ENCODE measurements around the gene KIF16B. TPM values are rescaled to one million over a fixed set of nuclear protein-coding genes. Genes with fewer than 3 reads are reported as not detected.

The KIF16B gene
- total RNA-seq, 2 experiments from 2014 or later: 8.8 to 8.9 TPM

DNA sequence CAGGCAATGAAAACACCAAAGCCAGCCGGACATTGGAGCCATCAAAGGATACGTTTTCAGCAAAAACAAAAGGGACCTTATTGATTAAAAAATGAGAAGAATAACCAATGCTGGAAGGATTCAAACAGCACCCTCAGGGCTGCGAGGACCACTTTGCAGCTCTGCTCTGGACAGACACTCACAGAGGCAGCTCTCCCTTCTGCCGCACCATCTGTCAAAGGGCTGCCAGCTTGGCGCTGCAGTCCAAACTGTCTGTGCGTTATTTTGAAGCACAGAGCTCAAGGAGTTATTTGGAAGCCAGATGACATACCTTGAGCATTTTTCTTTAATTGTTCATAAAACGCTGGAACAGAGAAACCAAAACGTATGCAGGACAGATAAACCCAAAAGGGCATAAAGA lies 85.2 kb downstream of the KIF16B start:
- ChIA-PET POLR2A (no interaction called here), CTCF (interaction anchor here (4.3 kb wide), 1 partner anchor 12 kb away, joined by 14 read pairs; no protein-coding TSS in a partner anchor)
- Mint-ChIP-seq H3K4me1 (no peaks in the 10 kb centered on the region), H3K36me3 (ENCODE audit: low read depth) (no peaks in the 10 kb centered on the region), H3K27ac (no peak overlapping the region), H3K27me3 (no peaks in the 10 kb centered on the region), H3K4me3 (no peak overlapping the region), H3K9me3 (no peaks in the 10 kb centered on the region)
- DNase-seq: no peak

DNA sequence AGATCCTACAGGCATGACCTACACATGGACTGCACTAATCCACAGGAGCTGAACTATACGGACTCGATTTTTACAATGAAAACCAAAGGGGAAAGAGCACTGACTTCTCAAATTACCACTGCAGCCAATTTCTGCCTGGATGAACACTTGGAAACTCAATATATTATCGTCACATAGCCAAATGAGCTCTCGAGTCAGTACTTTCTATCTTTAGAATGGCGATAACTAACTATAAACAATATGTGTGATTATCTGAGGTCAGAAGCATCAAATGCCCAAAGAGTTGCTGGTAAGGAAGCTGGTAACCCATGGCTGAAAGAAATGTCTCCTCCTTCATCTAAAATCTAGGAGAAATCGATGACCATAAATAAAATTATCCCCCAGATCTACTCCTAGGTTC lies 86.7 kb downstream of the KIF16B start:
- CTCF ChIA-PET: interaction anchor here (4.3 kb wide), 1 partner anchor 11 kb away, joined by 14 read pairs; no protein-coding TSS in a partner anchor
- no peak overlapping the region for H3K4me3 Mint-ChIP-seq

DNA sequence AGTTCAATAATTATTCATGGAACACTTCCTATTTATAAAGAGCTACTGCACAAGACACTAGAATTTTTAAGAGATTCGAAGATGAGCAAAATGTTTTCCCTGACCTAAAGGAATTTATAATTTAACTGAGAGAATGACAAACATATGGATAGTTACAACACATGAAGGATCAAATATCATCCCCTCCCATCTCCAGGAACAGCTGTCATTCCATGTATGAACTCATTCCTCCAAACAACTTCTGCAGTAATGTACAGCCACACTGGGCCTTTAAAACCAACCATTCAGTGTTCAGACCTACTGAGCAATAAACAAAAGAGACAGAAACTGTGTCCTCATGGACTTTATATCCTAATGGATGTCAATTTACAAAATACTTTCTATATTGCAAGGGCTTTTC lies 87.8 kb downstream of the KIF16B start:
- Mint-ChIP-seq H3K4me1 (no peaks in the 10 kb centered on the region), H3K27me3 (no peaks in the 10 kb centered on the region), H3K36me3 (ENCODE audit: low read depth) (no peaks in the 10 kb centered on the region), H3K4me3 (no peak overlapping the region), H3K27ac (no peak overlapping the region), H3K9me3 (no peaks in the 10 kb centered on the region)
- ChIA-PET CTCF (interaction anchor here (4.3 kb wide), 1 partner anchor 10 kb away, joined by 14 read pairs; no protein-coding TSS in a partner anchor), POLR2A (no interaction called here)
- DNase-seq: no peak

More for the DNA sequence above, 86.7 kb downstream of the KIF16B start:
- POLR2A ChIA-PET: no interaction called here
- Mint-ChIP-seq H3K27ac (no peak overlapping the region), H3K36me3 (ENCODE audit: low read depth) (no peaks in the 10 kb centered on the region), H3K4me1 (no peaks in the 10 kb centered on the region), H3K27me3 (no peaks in the 10 kb centered on the region), H3K9me3 (no peaks in the 10 kb centered on the region)
- no peak for DNase-seq

DNA sequence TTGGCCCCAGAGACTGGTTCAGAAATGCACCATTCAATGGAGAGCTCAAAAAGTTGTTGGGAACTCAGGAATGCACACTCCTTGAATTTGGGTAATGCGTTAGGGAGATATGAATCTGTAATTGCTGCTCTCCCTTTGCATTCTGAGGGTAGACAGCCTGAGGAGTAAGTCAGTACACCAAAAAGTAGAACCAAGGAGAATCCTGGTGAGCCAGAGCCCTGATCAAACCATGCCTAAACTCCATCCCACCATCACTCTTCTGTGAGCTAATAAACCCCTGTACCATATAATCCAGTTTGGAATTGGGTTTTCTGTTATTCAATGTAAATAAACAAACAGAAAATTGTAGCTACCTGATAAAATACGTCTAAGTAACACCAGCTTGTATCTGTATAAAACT lies 90.2 kb downstream of the KIF16B start:
- no peak for DNase-seq
- ChIA-PET POLR2A (no interaction called here), CTCF (no interaction called here)
- Mint-ChIP-seq H3K36me3 (ENCODE audit: low read depth) (no peaks in the 10 kb centered on the region), H3K4me3 (no peak overlapping the region), H3K27me3 (no peaks in the 10 kb centered on the region), H3K27ac (no peak overlapping the region), H3K4me1 (no peaks in the 10 kb centered on the region), H3K9me3 (no peaks in the 10 kb centered on the region)

DNA sequence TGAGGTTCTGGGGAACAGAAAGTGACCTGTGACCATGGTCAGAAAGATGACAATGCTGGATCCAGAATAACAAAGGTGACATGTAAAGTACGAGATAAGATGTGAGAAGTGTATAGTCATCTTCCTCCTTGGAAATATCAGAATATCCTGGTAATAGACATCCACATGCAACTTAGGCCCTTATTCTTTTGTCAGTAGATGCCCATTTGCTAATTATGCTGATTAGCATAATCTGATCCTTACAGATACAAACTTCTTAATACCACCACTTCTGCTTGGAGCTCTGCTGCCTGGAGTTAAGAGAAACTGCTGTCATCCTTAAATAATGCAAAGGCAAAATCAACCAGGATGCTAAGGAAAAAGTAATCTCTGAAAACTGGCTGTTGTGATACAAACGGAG lies 91.3 kb downstream of the KIF16B start:
- POLR2A ChIA-PET: no interaction called here
- DNase-seq: no peak
- Mint-ChIP-seq H3K27ac (no peak overlapping the region), H3K36me3 (ENCODE audit: low read depth) (no peaks in the 10 kb centered on the region), H3K4me1 (peaks cover 1% of the 10 kb centered on the region), H3K27me3 (no peaks in the 10 kb centered on the region), H3K9me3 (no peaks in the 10 kb centered on the region), H3K4me3 (no peak overlapping the region)
- CTCF ChIA-PET: no interaction called here

DNA sequence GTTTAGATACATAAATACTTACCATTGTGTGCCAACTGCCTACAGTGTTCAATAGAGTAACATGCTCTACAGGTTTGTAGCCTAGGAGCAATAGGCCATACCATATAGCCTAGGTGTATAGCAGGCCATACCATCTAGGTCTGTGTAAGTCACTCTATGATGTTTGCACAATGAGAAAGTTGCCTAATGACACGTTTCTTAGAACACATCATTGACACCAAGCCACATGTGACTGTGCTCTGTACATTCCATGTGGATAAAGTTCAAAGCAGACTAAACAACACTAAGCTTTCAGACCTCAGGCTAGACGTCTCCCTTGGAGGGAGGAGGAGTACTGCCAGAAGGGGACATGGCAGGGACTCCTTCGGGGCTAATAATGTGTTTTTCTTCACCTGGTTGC lies 93.6 kb downstream of the KIF16B start:
- POLR2A ChIA-PET: no interaction called here
- Mint-ChIP-seq H3K36me3 (ENCODE audit: low read depth) (no peaks in the 10 kb centered on the region), H3K27ac (no peak overlapping the region), H3K9me3 (no peaks in the 10 kb centered on the region), H3K27me3 (no peaks in the 10 kb centered on the region), H3K4me1 (peaks cover 1% of the 10 kb centered on the region), H3K4me3 (no peak overlapping the region)
- CTCF ChIA-PET: no interaction called here
- no peak for DNase-seq

DNA sequence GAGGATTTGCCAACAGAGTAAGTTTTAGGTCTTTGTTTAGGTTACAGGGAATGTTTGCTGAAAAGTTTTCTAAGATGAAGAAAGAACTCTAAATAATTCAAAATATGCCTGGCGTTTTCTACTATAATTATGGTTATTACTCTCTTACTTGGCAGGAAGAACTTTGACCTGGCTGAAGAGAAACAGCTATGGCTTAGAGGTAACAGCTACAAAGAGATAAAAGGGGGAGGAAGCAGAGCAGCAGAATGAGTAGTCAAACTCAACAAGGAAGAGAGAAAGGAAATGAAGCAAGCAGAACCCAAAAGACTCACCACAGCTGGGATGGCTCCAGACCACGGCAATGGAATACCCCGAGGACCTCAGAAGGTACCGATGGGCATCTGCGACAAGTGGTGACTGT lies 95.6 kb downstream of the KIF16B start:
- no peak overlapping the region for H3K4me3 Mint-ChIP-seq
- POLR2A ChIA-PET: no interaction called here
- no peaks in the 10 kb centered on the region for H3K36me3 Mint-ChIP-seq (ENCODE audit: low read depth)
- H3K27me3 Mint-ChIP-seq: no peaks in the 10 kb centered on the region
- no peak overlapping the region for H3K27ac Mint-ChIP-seq
- no peaks in the 10 kb centered on the region for H3K9me3 Mint-ChIP-seq
- CTCF ChIA-PET: no interaction called here
- peaks cover 1% of the 10 kb centered on the region for H3K4me1 Mint-ChIP-seq
- no peak for DNase-seq

DNA sequence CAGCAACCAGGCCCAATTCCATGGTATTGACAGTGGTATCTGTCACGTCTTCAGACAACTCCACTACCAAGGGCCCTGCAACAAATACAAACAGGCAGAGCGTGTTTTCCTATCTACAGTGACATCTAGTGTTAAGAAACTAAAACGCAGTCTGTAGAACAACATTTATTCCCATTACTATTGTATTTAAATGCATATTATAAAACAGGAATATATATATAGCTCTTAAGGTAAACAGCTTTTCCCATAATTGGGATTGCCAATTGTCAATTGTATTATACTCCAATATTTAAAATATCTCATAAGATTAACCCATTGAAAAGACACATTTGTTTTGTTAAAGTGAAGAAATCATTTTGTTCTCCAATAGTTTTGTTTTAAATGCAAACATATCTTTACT lies 97.2 kb downstream of the KIF16B start:
- ChIA-PET POLR2A (no interaction called here), CTCF (interaction anchor here (0.6 to 2.5 kb wide), 6 partner anchors 9 to 767 kb away, joined by 3 to 14 read pairs (median 5); no protein-coding TSS in a partner anchor)
- no peaks in the 10 kb centered on the region for H3K27me3 Mint-ChIP-seq
- no peak for DNase-seq
- no peaks in the 10 kb centered on the region for H3K9me3 Mint-ChIP-seq
- H3K36me3 Mint-ChIP-seq (ENCODE audit: low read depth): no peaks in the 10 kb centered on the region
- H3K27ac Mint-ChIP-seq: no peak overlapping the region
- H3K4me1 Mint-ChIP-seq: peaks cover 1% of the 10 kb centered on the region
- no peak overlapping the region for H3K4me3 Mint-ChIP-seq

DNA sequence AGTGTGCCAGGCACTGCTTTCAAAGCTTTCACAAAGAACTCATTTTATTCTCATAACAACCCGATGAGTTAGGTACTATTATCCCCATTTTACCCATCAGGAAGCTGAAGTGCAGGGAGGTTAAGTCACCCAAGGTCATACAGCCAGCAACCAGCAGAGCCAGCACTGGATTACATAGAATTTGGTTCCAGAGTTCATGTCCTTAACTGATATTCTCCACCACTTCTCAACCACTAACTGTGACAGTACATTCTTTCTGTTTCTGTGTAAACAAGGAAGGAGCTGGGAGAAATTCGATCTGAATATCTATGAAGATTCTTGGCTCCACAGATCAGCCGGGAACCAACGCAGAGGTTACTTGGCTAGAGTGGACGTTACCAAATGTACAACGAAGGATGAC lies 98.0 kb downstream of the KIF16B start:
- ChIA-PET POLR2A (no interaction called here), CTCF (interaction anchor here (0.6 to 2.5 kb wide), 7 partner anchors 9 to 766 kb away, joined by 3 to 14 read pairs (median 3); no protein-coding TSS in a partner anchor)
- Mint-ChIP-seq H3K4me1 (peaks cover 1% of the 10 kb centered on the region), H3K27ac (no peak overlapping the region), H3K9me3 (no peaks in the 10 kb centered on the region), H3K27me3 (no peaks in the 10 kb centered on the region), H3K36me3 (ENCODE audit: low read depth) (no peaks in the 10 kb centered on the region), H3K4me3 (no peak overlapping the region)
- DNase-seq: no peak

DNA sequence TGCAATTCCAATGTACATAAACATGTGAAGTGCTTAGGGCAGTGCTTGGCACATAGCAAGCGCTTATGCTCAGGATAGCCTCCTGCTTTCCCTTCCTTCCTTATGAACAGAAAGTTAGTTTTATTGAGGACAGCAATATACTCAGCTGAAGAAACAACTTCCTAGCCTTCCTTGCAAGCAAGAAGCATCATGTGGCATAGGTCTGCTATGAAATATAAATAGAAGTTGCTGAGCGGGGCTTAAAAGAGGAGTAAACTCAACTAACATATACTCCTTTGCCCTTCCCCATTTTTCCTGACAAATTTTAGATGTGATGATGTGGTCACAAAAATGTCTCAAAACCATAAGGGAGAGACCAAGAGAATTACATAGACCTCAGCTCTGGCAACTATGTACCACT lies 98.9 kb downstream of the KIF16B start:
- no peaks in the 10 kb centered on the region for H3K27me3 Mint-ChIP-seq
- H3K4me1 Mint-ChIP-seq: peaks cover 1% of the 10 kb centered on the region
- DNase-seq: no peak
- no peak overlapping the region for H3K4me3 Mint-ChIP-seq
- POLR2A ChIA-PET: no interaction called here
- H3K27ac Mint-ChIP-seq: no peak overlapping the region
- no peaks in the 10 kb centered on the region for H3K36me3 Mint-ChIP-seq (ENCODE audit: low read depth)
- H3K9me3 Mint-ChIP-seq: no peaks in the 10 kb centered on the region
- CTCF ChIA-PET: no interaction called here

DNA sequence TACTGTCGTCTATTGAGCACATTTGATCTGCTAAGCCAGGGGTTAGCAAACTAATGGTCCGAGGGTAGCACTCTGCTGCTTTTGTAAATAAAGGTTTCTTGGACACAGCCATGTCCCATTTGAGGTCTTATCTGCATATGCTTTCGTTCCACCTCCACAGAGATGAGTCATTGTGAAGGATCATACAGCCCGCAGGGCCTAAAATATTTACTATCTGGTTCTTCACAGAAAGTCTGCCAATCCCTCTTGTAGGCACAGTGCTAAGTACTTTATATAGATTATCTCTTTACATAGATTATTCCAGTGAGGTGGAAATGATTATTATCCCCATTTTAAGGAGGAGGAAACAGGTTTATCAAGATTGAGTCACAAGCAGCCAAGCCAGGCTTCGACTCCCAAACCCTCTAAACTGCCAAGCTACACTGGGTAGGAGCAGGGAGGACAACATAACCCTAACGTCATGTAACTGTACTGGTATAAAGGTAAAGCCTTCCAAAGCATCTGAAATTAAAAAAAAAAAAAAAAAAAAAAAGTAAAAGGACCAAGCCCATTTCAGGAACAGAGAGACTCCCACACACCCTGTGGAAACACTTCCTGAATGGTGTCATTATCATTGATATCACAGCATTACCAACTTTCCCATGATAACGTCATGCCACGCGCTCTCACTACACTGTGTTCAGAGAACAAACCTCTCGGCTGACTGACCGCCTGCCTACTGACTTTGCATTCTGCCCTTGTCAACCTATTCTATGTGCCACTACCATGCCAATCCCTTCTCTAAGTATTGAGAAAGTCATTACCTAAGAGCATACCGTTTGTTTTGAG lies 101.0 kb downstream of the KIF16B start:
- H3K36me3 Mint-ChIP-seq (ENCODE audit: low read depth): no peaks in the 10 kb centered on the region
- ChIA-PET POLR2A (no interaction called here), CTCF (no interaction called here)
- H3K9me3 Mint-ChIP-seq: no peaks in the 10 kb centered on the region
- DNase-seq: no peak
- H3K4me1 Mint-ChIP-seq: no peaks in the 10 kb centered on the region
- H3K4me3 Mint-ChIP-seq: no peak overlapping the region
- H3K27ac Mint-ChIP-seq: no peak overlapping the region
- no peaks in the 10 kb centered on the region for H3K27me3 Mint-ChIP-seq

DNA sequence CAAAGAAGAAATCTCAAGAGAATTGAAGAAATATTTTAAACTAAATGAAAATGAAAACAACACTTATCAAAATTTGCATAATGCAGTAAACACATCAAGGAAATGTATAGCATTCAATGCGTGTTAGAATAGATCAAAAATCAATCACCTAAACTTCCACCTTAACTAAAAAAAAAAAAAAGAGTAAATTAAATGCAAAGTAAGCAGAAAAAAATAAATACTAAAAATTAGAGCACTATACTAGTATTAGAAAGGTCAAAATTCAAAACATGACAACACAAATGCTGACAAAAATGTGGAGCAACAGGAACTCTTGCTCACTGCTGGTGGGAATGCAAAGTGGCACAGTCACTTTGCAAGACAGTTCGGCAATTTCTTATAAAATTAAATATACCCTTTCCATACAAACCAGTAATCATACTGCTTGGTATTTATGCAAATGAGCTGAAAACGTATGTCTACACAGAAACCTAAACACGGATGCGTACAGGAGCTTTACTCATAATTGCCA lies 103.8 kb downstream of the KIF16B start:
- CTCF ChIA-PET: no interaction called here
- H3K36me3 Mint-ChIP-seq (ENCODE audit: low read depth): no peaks in the 10 kb centered on the region
- no peak for DNase-seq
- POLR2A ChIA-PET: no interaction called here
- no peak overlapping the region for H3K4me3 Mint-ChIP-seq
- H3K9me3 Mint-ChIP-seq: no peaks in the 10 kb centered on the region
- H3K27ac Mint-ChIP-seq: no peak overlapping the region
- no peaks in the 10 kb centered on the region for H3K27me3 Mint-ChIP-seq
- no peaks in the 10 kb centered on the region for H3K4me1 Mint-ChIP-seq

DNA sequence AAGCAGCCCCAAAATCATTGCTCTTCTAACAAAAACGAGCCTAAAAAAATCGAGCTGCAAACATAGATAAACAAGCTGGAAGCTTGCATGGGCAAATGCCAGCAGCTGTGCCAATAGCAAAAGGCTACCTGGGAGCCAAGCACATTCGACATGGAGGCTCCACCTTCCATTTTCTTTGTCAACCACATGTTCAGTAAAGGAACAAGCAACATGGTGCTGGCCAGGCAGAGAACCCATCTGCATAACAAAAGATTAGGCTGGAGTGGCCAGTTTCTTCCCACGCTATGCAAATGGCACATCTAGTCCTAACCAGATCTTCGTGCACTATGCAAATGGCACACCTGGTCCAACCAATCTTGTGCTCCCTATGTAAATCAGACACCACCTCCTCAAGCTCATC lies 110.5 kb downstream of the KIF16B start:
- POLR2A ChIA-PET: no interaction called here
- H3K27me3 Mint-ChIP-seq: no peaks in the 10 kb centered on the region
- no peaks in the 10 kb centered on the region for H3K4me1 Mint-ChIP-seq
- no peak overlapping the region for H3K27ac Mint-ChIP-seq
- no peak for DNase-seq
- no peak overlapping the region for H3K4me3 Mint-ChIP-seq
- CTCF ChIA-PET: no interaction called here
- no peaks in the 10 kb centered on the region for H3K36me3 Mint-ChIP-seq (ENCODE audit: low read depth)
- no peaks in the 10 kb centered on the region for H3K9me3 Mint-ChIP-seq

DNA sequence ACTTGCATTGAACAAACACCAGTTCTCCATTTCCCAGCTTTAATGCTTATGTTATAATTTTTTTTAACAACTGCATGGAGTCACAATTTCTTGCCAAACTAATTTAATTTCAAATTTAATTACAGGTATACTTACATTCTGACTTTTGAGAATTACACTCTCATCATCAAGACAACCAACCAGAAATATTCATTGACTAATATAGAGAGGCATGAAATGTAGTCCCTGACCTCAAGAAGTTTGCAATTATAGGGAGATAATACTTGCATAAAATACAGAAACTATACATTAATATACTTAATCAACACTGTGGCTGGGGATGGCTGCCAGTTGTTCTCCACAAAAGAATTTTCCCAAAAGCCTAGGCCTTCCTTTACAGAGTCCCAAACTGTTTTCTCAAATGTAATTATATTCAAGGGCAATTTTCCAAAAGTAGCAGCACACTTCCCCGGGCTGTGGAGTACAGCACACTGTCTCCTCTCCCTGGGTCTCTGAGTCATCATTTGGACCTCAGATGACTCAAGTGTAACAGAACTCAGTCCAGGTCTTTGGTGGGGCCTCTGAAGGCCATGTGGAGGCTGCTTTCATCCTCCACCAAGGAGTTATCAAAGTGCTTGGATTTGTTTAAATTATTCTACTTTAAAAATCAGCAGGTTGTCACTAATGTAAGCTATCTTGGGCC lies 114.1 kb downstream of the KIF16B start:
- DNase-seq: no peak
- no peaks in the 10 kb centered on the region for H3K4me1 Mint-ChIP-seq
- ChIA-PET POLR2A (no interaction called here), CTCF (no interaction called here)
- no peak overlapping the region for H3K4me3 Mint-ChIP-seq
- no peak overlapping the region for H3K27ac Mint-ChIP-seq
- no peaks in the 10 kb centered on the region for H3K9me3 Mint-ChIP-seq
- no peaks in the 10 kb centered on the region for H3K36me3 Mint-ChIP-seq (ENCODE audit: low read depth)
- no peaks in the 10 kb centered on the region for H3K27me3 Mint-ChIP-seq

All from activated CD4-positive, alpha-beta memory T cell treated with anti-CD3 and anti-CD28 coated beads, Interleukin-2, amount 10 ng/mL, durations not matched to agents 7 days and 5 days (primary cell).